K562 (cell line): ENCODE results near the gene COMTD1.

ENCODE experiments used
- HDAC6 ChIP-seq: IDR thresholded peaks from 2 replicates; pipeline ENCODE4 v1.6.1; 2012; ENCODE audit warnings: low read depth, mild to moderate bottlenecking, control low read depth, inconsistent platforms, low read length, moderate library complexity
- RHOXF2B ChIP-seq: fragments of 250-450 bp; sonication (Bioruptor Pico); conservative IDR thresholded peaks from 2 replicates; pipeline ENCODE4 v1.5.1; 2021
- SIN3B ChIP-seq: fragments of 450-650 bp; IDR thresholded peaks from 2 replicates; pipeline ENCODE4 v1.6.1; 2017; ENCODE audit warnings: low read depth, mild to moderate bottlenecking, moderate library complexity
- ZNF143 ChIP-seq: sonication (generic); formaldehyde crosslinking; IDR thresholded peaks from 2 replicates; pipeline ENCODE4 v1.9.0; 2022; ENCODE audit warnings: mild to moderate bottlenecking, missing genetic modification reagents
- ZNF24 ChIP-seq: fragments of 450-650 bp; IDR thresholded peaks from 2 replicates; pipeline ENCODE4 v1.6.1; 2016
- ZSCAN29 ChIP-seq: fragments of 450-650 bp; IDR thresholded peaks from 2 replicates; pipeline ENCODE4 v1.6.1; 2017
- TF ChIP-seq, protein P1 (sequence below), 3 experiments: IDR thresholded peaks in 2 of 3; conservative IDR thresholded peaks in 1 of 3; 2 replicates each; pipeline ENCODE4 v1.5.1; 2011 to 2012; ENCODE audit warnings: low read length in 3 of 3, mild to moderate bottlenecking in 3 of 3, control low read depth in 2 of 3, improper control_type of control experiment in 1 of 3, inconsistent platforms in 1 of 3, low read depth in 1 of 3, mixed read lengths in 1 of 3, moderate library complexity in 1 of 3; ENCODE audit not compliant: insufficient read depth in 2 of 3

GRCh38 chr10:75253281-75254220, 17.8 kb upstream of the COMTD1 start:
- TF ChIP-seq ZSCAN29 (no peak), ZNF143 (CRISPR knock-in tag) (no peak), RHOXF2B (CRISPR knock-in tag) (no peak), ZNF24 (no peak), HDAC6 (no peak), SIN3B (no peak)
- TF ChIP-seq, protein P1, sequence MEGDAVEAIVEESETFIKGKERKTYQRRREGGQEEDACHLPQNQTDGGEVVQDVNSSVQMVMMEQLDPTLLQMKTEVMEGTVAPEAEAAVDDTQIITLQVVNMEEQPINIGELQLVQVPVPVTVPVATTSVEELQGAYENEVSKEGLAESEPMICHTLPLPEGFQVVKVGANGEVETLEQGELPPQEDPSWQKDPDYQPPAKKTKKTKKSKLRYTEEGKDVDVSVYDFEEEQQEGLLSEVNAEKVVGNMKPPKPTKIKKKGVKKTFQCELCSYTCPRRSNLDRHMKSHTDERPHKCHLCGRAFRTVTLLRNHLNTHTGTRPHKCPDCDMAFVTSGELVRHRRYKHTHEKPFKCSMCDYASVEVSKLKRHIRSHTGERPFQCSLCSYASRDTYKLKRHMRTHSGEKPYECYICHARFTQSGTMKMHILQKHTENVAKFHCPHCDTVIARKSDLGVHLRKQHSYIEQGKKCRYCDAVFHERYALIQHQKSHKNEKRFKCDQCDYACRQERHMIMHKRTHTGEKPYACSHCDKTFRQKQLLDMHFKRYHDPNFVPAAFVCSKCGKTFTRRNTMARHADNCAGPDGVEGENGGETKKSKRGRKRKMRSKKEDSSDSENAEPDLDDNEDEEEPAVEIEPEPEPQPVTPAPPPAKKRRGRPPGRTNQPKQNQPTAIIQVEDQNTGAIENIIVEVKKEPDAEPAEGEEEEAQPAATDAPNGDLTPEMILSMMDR (IDR thresholded peaks at IDR 0.05 in 2 of 3, conservative IDR thresholded peaks at IDR 0.05 in 1 of 3; ENCODE audit: insufficient read depth in 2 of 3, low read depth in 1 of 3, low read length in 3 of 3) = no peak
